MCF 10A (cell line): ENCODE measurements around the gene KNDC1. TPM values are rescaled to one million over a fixed set of nuclear protein-coding genes. Genes with fewer than 3 reads are reported as not detected.
"Not testable (repeated sequence)": the region's sequence is repeated elsewhere in the genome, so short reads cannot be mapped to it uniquely, and the experiment has no call there.

Experiments
- Bru-seq: library from RNA; stranded (reverse); fragments of 400-500 nt; gene quantifications from one replicate; lab custom pipeline; 2021; lab: Mats Ljungman, UMichigan
- BruChase-seq, 2 experiments: library from RNA; stranded (reverse); fragments of 400-500 nt; gene quantifications; one replicate each; lab custom pipeline; 2021; lab: Mats Ljungman, UMichigan
- BruUV-seq: library from RNA; stranded (reverse); fragments of 400-500 nt; replicated peaks from 2 replicates; lab custom pipeline; 2021; lab: Mats Ljungman, UMichigan
- CTCF ChIA-PET: fragments of 300-600 bp; sonication (Branson Sonifier 250); formaldehyde crosslinking; extraction: SDS; loops from one replicate; lab custom pipeline; 2021; ENCODE audit warnings: antibody characterized with exemption, inconsistent platforms; lab: Yijun Ruan, JAX
- POLR2A ChIA-PET: fragments of 300-600, 350-650 bp; sonication (Branson Sonifier 250); formaldehyde crosslinking; extraction: SDS; loops from one replicate; lab custom pipeline; 2020; ENCODE audit warnings: antibody characterized with exemption, inconsistent platforms; lab: Yijun Ruan, JAX
- DNase-seq: peaks from one replicate; pipeline ENCODE4 v3.0.0-alpha.2; 2018; ENCODE audit not compliant: unreplicated experiment
- H3K27ac Mint-ChIP-seq: one replicate; pipeline ENCODE4 v1.8.0; 2022; ENCODE audit warnings: mild to moderate bottlenecking, low read depth, mixed read lengths; ENCODE audit not compliant: unreplicated experiment
- H3K27me3 Mint-ChIP-seq: one replicate; pipeline ENCODE4 v1.8.0; 2022; ENCODE audit warnings: mixed read lengths; ENCODE audit not compliant: insufficient read depth, unreplicated experiment
- H3K36me3 Mint-ChIP-seq: one replicate; pipeline ENCODE4 v1.8.0; 2022; ENCODE audit warnings: mild to moderate bottlenecking, moderate library complexity, mixed read lengths; ENCODE audit not compliant: insufficient read depth, unreplicated experiment
- H3K4me1 Mint-ChIP-seq: one replicate; pipeline ENCODE4 v1.8.0; 2022; ENCODE audit warnings: mixed read lengths; ENCODE audit not compliant: insufficient read depth, unreplicated experiment
- H3K4me3 Mint-ChIP-seq: one replicate; pipeline ENCODE4 v1.8.0; 2022; ENCODE audit warnings: mild to moderate bottlenecking, moderate library complexity, mixed read lengths; ENCODE audit not compliant: unreplicated experiment
- H3K9me3 Mint-ChIP-seq: one replicate; pipeline ENCODE4 v1.8.0; 2022; ENCODE audit warnings: mixed read lengths; ENCODE audit not compliant: unreplicated experiment
- CTCF ChIP-seq: fragments of 200-600 bp; IDR thresholded peaks from one replicate; pipeline ENCODE4 v1.8.0; 2022; ENCODE audit warnings: antibody characterized with exemption, mild to moderate bottlenecking; ENCODE audit not compliant: unreplicated experiment
- intact Hi-C: fragments of 100-400 bp; cut with micrococcal nuclease; formaldehyde crosslinking; loops from 2 replicates; pipeline ENCODE4 v1.14.1; 2022
- long read RNA-seq: library from polyadenylated mRNA; stranded (forward); transcript quantifications from one replicate; pipeline ENCODE4 v2.0.0, GENCODE V29; 2022
- total RNA-seq: library from RNA; stranded (reverse); gene quantifications from 2 replicates; pipeline ENCODE4 v1.2.3, GENCODE V29; 2022

The KNDC1 gene, protein sequence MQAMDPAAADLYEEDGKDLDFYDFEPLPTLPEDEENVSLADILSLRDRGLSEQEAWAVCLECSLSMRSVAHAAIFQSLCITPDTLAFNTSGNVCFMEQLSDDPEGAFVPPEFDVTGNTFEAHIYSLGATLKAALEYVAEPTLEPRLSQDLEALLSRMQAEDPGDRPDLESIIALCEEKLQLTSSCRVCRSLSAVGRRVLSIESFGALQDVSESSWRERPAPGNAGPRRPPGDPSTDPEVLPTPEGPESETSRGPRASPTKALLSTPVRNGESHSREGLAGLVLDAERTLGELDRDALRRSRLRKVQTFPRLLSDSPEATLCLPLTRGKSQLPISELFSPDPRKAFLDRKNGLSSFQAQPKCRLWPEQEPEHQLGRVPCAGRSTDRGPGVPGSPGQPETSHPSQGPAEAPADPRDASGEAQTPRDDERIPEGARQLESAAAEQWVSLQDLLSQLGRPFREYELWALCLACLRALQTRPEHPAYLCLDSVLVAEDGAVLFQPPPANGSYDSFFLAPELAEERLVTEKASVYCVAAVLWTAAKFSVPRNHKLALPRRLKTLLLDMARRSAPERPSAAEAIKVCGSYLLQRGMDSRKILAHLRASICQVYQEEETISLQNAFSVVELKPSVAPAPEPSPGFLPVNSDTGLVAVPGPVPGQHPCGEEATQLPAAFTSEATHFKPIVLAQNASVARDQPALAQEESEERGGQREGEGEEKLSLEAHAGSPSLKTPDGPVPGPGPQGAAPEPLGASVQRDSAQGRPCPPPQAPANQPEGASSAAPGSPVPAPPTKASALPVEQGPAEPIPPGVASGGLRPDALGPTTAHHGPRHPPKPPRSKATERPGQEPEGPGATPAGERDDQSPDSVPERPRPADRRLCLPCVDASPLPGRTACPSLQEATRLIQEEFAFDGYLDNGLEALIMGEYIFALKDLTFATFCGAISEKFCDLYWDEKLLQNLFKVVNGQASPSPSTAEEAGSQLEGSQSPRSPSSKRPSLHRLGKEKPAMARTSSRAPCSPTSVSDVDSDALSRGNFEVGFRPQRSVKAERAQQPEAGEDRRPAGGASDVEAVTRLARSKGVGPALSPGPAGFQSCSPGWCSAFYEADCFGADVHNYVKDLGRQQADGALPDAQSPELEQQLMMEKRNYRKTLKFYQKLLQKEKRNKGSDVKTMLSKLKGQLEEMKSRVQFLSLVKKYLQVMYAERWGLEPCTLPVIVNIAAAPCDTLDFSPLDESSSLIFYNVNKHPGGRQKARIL (N-terminal part only)
- 2.1 and 2.4 TPM in 2 replicates for total RNA-seq
- percentile 22 among the genes with signal in this experiment for Bru-seq, nascent RNA
- percentile 33 among the genes with signal in this experiment for BruChase-seq, experiment 1, labeled RNA remaining after a 6-hour chase
- BruChase-seq, experiment 2, labeled RNA remaining after a 2-hour chase, result percentile 31 among the genes with signal in this experiment
- long read RNA-seq, partial matches to known transcripts, result 6 of 8 reads
- long read RNA-seq, other reads (novel, unspliced or antisense), result 1 of 8 reads

GRCh38 chr10:133159950-133160825 lies at the start of gene KNDC1:
KNDC1 (plus strand) TSS chr10:133160219; CDS start chr10:133160468, 249 bp downstream.
- Mint-ChIP-seq H3K4me1 (no peaks in the 10 kb centered on the region), H3K27ac (no peak within 1 kb of the TSS), H3K27me3 (no peaks in the 10 kb centered on the region), H3K36me3 (no peaks in the 10 kb centered on the region), H3K9me3 (peaks cover 5% of the 10 kb centered on the region), H3K4me3 (peak within 1 kb of the TSS; percentile 38)
- intact Hi-C loops, result no loop called here
- ChIA-PET POLR2A (no interaction called here), CTCF (interaction anchor here (0.9 kb wide), 1 partner anchor 17 kb away, joined by 3 read pairs; no protein-coding TSS in a partner anchor)
- TF ChIP-seq CTCF, result no peak
- DNase-seq, result peak; percentile 5
- no TSS peak for BruUV-seq

GRCh38 chr10:133110609-133111275 lies 49.3 kb upstream of the KNDC1 start:
- no peak for TF ChIP-seq CTCF
- BruUV-seq, result no TSS peak
- no peak overlapping the region for H3K4me3 Mint-ChIP-seq
- H3K36me3 Mint-ChIP-seq, result no peaks in the 10 kb centered on the region
- ChIA-PET CTCF (no interaction called here), POLR2A (no interaction called here)
- DNase-seq, result no peak
- intact Hi-C loops, result no loop called here
- H3K4me1 Mint-ChIP-seq, result no peaks in the 10 kb centered on the region
- peaks cover 29% of the 10 kb centered on the region for H3K9me3 Mint-ChIP-seq
- H3K27me3 Mint-ChIP-seq, result no peaks in the 10 kb centered on the region
- no peak overlapping the region for H3K27ac Mint-ChIP-seq

DNA sequence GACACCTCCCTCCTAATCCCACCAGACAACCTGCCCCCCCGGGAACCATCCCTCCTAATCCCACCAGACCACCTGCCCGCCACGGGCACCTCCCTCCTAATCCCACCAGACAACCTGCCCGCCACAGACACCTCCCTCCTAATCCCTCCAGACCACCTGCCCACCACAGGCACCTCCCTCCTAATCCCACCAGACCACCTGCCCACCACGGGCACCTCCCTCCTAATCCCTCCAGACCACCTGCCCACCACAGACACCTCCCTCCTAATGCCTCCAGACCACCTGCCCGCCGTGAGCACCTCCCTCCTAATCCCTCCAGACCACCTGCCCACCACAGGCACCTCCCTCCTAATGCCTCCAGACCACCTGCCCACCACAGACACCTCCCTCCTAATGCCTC lies 48.4 kb upstream of the KNDC1 start:
- H3K36me3 Mint-ChIP-seq, POLR2A ChIA-PET, intact Hi-C loops, H3K27ac Mint-ChIP-seq, CTCF ChIA-PET, DNase-seq, BruUV-seq, H3K4me1 Mint-ChIP-seq, H3K4me3 Mint-ChIP-seq, H3K27me3 Mint-ChIP-seq: not testable (repeated sequence)
- H3K9me3 Mint-ChIP-seq, result peaks cover 29% of the 10 kb centered on the region
